Measurements from ENCODE around the gene ACSL5. TPM values are rescaled to one million over a fixed set of nuclear protein-coding genes. Genes with fewer than 3 reads are reported as not detected.

Gene ACSL5
- total and polyA plus RNA-seq, 2 donors (not counting 1 experiment from before 2014, with no cell fraction given) = 31.5 to 36.2 TPM

DNA sequence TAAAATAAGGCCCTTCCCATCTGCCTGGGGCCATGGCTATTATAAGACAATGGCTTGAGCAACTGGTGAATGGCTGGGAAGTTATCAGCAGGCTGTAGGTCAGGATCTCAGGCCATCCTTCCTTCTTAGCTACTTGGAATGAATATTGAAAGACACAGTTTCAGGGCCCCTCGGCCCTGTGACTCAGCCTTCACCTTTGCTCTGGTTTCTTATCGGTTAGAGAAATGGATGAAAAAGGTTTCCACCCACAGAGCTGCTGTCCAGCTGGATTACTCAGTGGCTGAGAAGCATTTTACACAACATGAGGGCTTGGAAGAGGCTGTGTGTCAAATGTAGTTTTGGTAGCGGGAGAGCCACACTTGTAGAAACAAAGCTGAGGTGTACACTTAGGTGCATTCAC, 9.4 kb downstream of the ACSL5 start:
- Mint-ChIP-seq H3K4me1 (peaks cover 57% of the 10 kb centered on the region), H3K9me3 (ENCODE audit: insufficient read depth) (no peaks in the 10 kb centered on the region), H3K27ac (no peak overlapping the region), H3K4me3 (no peak overlapping the region), H3K27me3 (no peaks in the 10 kb centered on the region)
- Histone ChIP-seq H3K4me2 (replicated peaks; ENCODE audit: low read depth, low read length, poor library complexity, severe bottlenecking) (no peak overlapping the region), H3K36me3 (replicated peaks in 1 of 2; ENCODE audit: control extremely low read depth in 1 of 2, control insufficient read depth in 1 of 2, extremely low read depth in 1 of 2, insufficient read depth in 2 of 2, low read length in 1 of 2) (peaks cover 0 to 15% of the 10 kb centered on the region in 2 experiments), H3K4me1 (ENCODE audit: control insufficient read depth in 2 of 2, insufficient read depth in 2 of 2, low read length in 2 of 2) (peaks cover 0 to 6% of the 10 kb centered on the region in 2 donors), H3K79me2 (ENCODE audit: control insufficient read depth, insufficient read depth, low read length) (peaks cover 83% of the 10 kb centered on the region), H3K27ac (ENCODE audit: low read length in 2 of 2) (no peak overlapping the region), H3K9me3 (ENCODE audit: control extremely low read depth in 1 of 3, control insufficient read depth in 2 of 3, insufficient read depth in 1 of 3, low read length in 2 of 3) (no peaks in the 10 kb centered on the region), H2AFZ (ENCODE audit: insufficient read depth, low read depth, low read length, poor library complexity, severe bottlenecking) (no peak overlapping the region), H4K20me1 (ENCODE audit: control insufficient read depth, insufficient read depth, low read length, poor library complexity, severe bottlenecking) (peaks cover 35% of the 10 kb centered on the region), H3K4me3 (ENCODE audit: control extremely low read depth in 1 of 5, extremely low read depth in 1 of 5, insufficient read depth in 1 of 5, low read depth in 2 of 5, low read length in 4 of 5) (no peak overlapping the region), H3K27me3 (replicated peaks in 1 of 4; ENCODE audit: control extremely low read depth in 1 of 4, control insufficient read depth in 3 of 4, insufficient read depth in 4 of 4, low read length in 3 of 4) (no peaks in the 10 kb centered on the region), H3K9ac (ENCODE audit: low read length) (no peak overlapping the region)
- 100% methylated on average over 2 of the region's 3 CpGs for WGBS (ENCODE audit: insufficient coverage)
- POLR2A ChIA-PET = no interaction called here
- intact Hi-C loops (cut with micrococcal nuclease) = no loop called here
- ATAC-seq (ENCODE audit: low read depth) = no peak
- no peak for DNase-seq
- TF ChIP-seq, protein P1, sequence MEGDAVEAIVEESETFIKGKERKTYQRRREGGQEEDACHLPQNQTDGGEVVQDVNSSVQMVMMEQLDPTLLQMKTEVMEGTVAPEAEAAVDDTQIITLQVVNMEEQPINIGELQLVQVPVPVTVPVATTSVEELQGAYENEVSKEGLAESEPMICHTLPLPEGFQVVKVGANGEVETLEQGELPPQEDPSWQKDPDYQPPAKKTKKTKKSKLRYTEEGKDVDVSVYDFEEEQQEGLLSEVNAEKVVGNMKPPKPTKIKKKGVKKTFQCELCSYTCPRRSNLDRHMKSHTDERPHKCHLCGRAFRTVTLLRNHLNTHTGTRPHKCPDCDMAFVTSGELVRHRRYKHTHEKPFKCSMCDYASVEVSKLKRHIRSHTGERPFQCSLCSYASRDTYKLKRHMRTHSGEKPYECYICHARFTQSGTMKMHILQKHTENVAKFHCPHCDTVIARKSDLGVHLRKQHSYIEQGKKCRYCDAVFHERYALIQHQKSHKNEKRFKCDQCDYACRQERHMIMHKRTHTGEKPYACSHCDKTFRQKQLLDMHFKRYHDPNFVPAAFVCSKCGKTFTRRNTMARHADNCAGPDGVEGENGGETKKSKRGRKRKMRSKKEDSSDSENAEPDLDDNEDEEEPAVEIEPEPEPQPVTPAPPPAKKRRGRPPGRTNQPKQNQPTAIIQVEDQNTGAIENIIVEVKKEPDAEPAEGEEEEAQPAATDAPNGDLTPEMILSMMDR (IDR thresholded peaks at IDR 0.05) = no peak
- TF ChIP-seq EZH2 (IDR thresholded peaks at IDR 0.05; ENCODE audit: borderline replicate concordance, insufficient read depth, low read depth, low read length, poor library complexity, severe bottlenecking) = no peak
- CTCF ChIA-PET = no interaction called here

- Mint-ChIP-seq H3K9me3 (ENCODE audit: insufficient read depth) (no peaks in the 10 kb centered on the region), H3K4me1 (peaks cover 59% of the 10 kb centered on the region), H3K27me3 (no peaks in the 10 kb centered on the region), H3K27ac (no peak overlapping the region), H3K4me3 (no peak overlapping the region)
- Histone ChIP-seq H2AFZ (ENCODE audit: insufficient read depth, low read depth, low read length, poor library complexity, severe bottlenecking) (no peak overlapping the region), H3K9me3 (ENCODE audit: control extremely low read depth in 1 of 3, control insufficient read depth in 2 of 3, insufficient read depth in 1 of 3, low read length in 2 of 3) (no peaks in the 10 kb centered on the region), H3K36me3 (replicated peaks in 1 of 2; ENCODE audit: control extremely low read depth in 1 of 2, control insufficient read depth in 1 of 2, extremely low read depth in 1 of 2, insufficient read depth in 2 of 2, low read length in 1 of 2) (peaks cover 0 to 12% of the 10 kb centered on the region in 2 experiments), H3K79me2 (ENCODE audit: control insufficient read depth, insufficient read depth, low read length) (peaks cover 80% of the 10 kb centered on the region), H4K20me1 (ENCODE audit: control insufficient read depth, insufficient read depth, low read length, poor library complexity, severe bottlenecking) (peaks cover 39% of the 10 kb centered on the region), H3K4me1 (ENCODE audit: control insufficient read depth in 2 of 2, insufficient read depth in 2 of 2, low read length in 2 of 2) (peaks cover 2 to 4% of the 10 kb centered on the region in 2 donors), H3K27me3 (replicated peaks in 1 of 4; ENCODE audit: control extremely low read depth in 1 of 4, control insufficient read depth in 3 of 4, insufficient read depth in 4 of 4, low read length in 3 of 4) (no peaks in the 10 kb centered on the region), H3K4me3 (ENCODE audit: control extremely low read depth in 1 of 5, extremely low read depth in 1 of 5, insufficient read depth in 1 of 5, low read depth in 2 of 5, low read length in 4 of 5) (no peak overlapping the region), H3K27ac (ENCODE audit: low read length in 2 of 2) (no peak overlapping the region), H3K4me2 (replicated peaks; ENCODE audit: low read depth, low read length, poor library complexity, severe bottlenecking) (no peak overlapping the region), H3K9ac (ENCODE audit: low read length) (no peak overlapping the region)
- ChIA-PET POLR2A (no interaction called here), CTCF (no interaction called here)
- DNase-seq (no peak), ATAC-seq (ENCODE audit: low read depth) (no peak)
- TF ChIP-seq, protein P1 (IDR thresholded peaks at IDR 0.05) = no peak
- no peak for TF ChIP-seq EZH2 (IDR thresholded peaks at IDR 0.05; ENCODE audit: borderline replicate concordance, insufficient read depth, low read depth, low read length, poor library complexity, severe bottlenecking)
- intact Hi-C loops (cut with micrococcal nuclease) = no loop called here
- 87% methylated on average over 2 of the region's 2 CpGs for WGBS (ENCODE audit: insufficient coverage)
Observed at GRCh38 chr10:112384141-112384540, 10.2 kb downstream of the ACSL5 start.

Measured in B cell (primary cell).